B cell (primary cell): ENCODE measurements around the gene SFMBT2. TPM values are rescaled to one million over a fixed set of nuclear protein-coding genes. Genes with fewer than 3 reads are reported as not detected.
"Not testable (repeated sequence)": the region's sequence is repeated elsewhere in the genome, so short reads cannot be mapped to it uniquely, and the experiment has no call there.

Source experiments
- ATAC-seq: fragments of 200-7000 bp; cut with Tn5 transposase; one replicate; pipeline ENCODE4 v1.10.0; 2021; ENCODE audit warnings: low read depth, mild to moderate bottlenecking, moderate number of reproducible peaks, moderate library complexity
- CTCF ChIA-PET: fragments of 350-600 bp; sonication (Branson Sonifier 250); formaldehyde crosslinking; loops from one replicate; lab custom pipeline; 2021; ENCODE audit warnings: antibody characterized with exemption, inconsistent platforms; lab: Charles Lee
- POLR2A ChIA-PET: fragments of 350-600 bp; sonication (Branson Sonifier 250); formaldehyde crosslinking; loops from one replicate; lab custom pipeline; 2021; ENCODE audit warnings: antibody characterized with exemption; lab: Charles Lee
- DNase-seq: peaks from one replicate; pipeline ENCODE4 v3.0.0; 2013
- H2AFZ ChIP-seq: 2 replicates; pipeline ENCODE4 v1.6.1; 2012; ENCODE audit warnings: mild to moderate bottlenecking, low read depth, low read length; ENCODE audit not compliant: insufficient read depth, poor library complexity, severe bottlenecking
- H3K27ac ChIP-seq, 2 donors: 1 replicate in 1 of 2; 2 replicates in 1 of 2; pipeline ENCODE4 v1.5.1; 2012 to 2013; ENCODE audit warnings: low read length in 2 of 2, mild to moderate bottlenecking in 2 of 2, moderate library complexity in 1 of 2
- H3K27me3 ChIP-seq, 4 experiments: fragments of 200-600 bp in 1 of 4; sonication (generic) in 1 of 4; replicated peaks in 1 of 4; 1 replicate in 2 of 4; 2 replicates in 2 of 4; pipeline versions ENCODE4 v1.6.1 to v1.7.0; 2013 to 2016; ENCODE audit warnings: low read length in 3 of 4, mild to moderate bottlenecking in 2 of 4, mixed read lengths in 1 of 4, moderate library complexity in 1 of 4; ENCODE audit not compliant: insufficient read depth in 4 of 4, control insufficient read depth in 3 of 4; ENCODE audit errors: control extremely low read depth in 1 of 4
- H3K36me3 ChIP-seq, 2 experiments: replicated peaks in 1 of 2; 1 replicate in 1 of 2; 2 replicates in 1 of 2; pipeline versions ENCODE4 v1.6.1 to v1.7.1; 2013; ENCODE audit warnings: low read length in 1 of 2; ENCODE audit not compliant: insufficient read depth in 2 of 2, control insufficient read depth in 1 of 2; ENCODE audit errors: control extremely low read depth in 1 of 2, extremely low read depth in 1 of 2
- H3K4me1 ChIP-seq, 2 donors: fragments of 200-600 bp in 1 of 2; sonication (generic) in 1 of 2; 1 replicate in 1 of 2; 2 replicates in 1 of 2; pipeline versions ENCODE4 v1.5.1 to v1.6.1; 2013 to 2017; ENCODE audit warnings: low read length in 2 of 2; ENCODE audit not compliant: control insufficient read depth in 2 of 2, insufficient read depth in 2 of 2
- H3K4me2 ChIP-seq: replicated peaks from 2 replicates; pipeline ENCODE3; 2012; ENCODE audit warnings: mild to moderate bottlenecking, low read depth, low read length; ENCODE audit not compliant: poor library complexity, severe bottlenecking
- H3K4me3 ChIP-seq, 5 experiments: fragments of 200-600 bp in 1 of 5; sonication (generic) in 1 of 5; 1 replicate in 3 of 5; 2 replicates in 2 of 5; pipeline versions ENCODE4 v1.5.1 to v1.7.0; 2011 to 2016; ENCODE audit warnings: low read length in 4 of 5, mild to moderate bottlenecking in 4 of 5, low read depth in 2 of 5, control low read depth in 1 of 5, moderate library complexity in 1 of 5; ENCODE audit not compliant: insufficient read depth in 1 of 5; ENCODE audit errors: control extremely low read depth in 1 of 5, extremely low read depth in 1 of 5
- H3K79me2 ChIP-seq: fragments of 200-600 bp; sonication (generic); one replicate; pipeline ENCODE4 v1.6.0; 2016; ENCODE audit warnings: low read length; ENCODE audit not compliant: control insufficient read depth, insufficient read depth
- H3K9ac ChIP-seq: fragments of 200-600 bp; sonication (generic); 2 replicates; pipeline ENCODE4 v1.6.1; 2017; ENCODE audit warnings: mild to moderate bottlenecking, low read length, moderate library complexity
- H3K9me3 ChIP-seq, 3 donors: one replicate each; pipeline versions ENCODE4 v1.6.1 to v1.7.1; 2013; ENCODE audit warnings: low read length in 2 of 3; ENCODE audit not compliant: control insufficient read depth in 2 of 3, insufficient read depth in 1 of 3; ENCODE audit errors: control extremely low read depth in 1 of 3
- H4K20me1 ChIP-seq: 2 replicates; pipeline ENCODE4 v1.6.0; 2012; ENCODE audit warnings: mild to moderate bottlenecking, low read length; ENCODE audit not compliant: insufficient read depth, control insufficient read depth, poor library complexity, severe bottlenecking
- H3K27ac Mint-ChIP-seq: one replicate; pipeline ENCODE4 v1.8.0; 2021; ENCODE audit warnings: mixed read lengths
- H3K27me3 Mint-ChIP-seq: one replicate; pipeline ENCODE4 v1.8.0; 2021; ENCODE audit warnings: mixed read lengths
- H3K4me1 Mint-ChIP-seq: one replicate; pipeline ENCODE4 v1.8.0; 2021; ENCODE audit warnings: mixed read lengths
- H3K4me3 Mint-ChIP-seq: one replicate; pipeline ENCODE4 v1.8.0; 2021; ENCODE audit warnings: mixed read lengths
- H3K9me3 Mint-ChIP-seq: one replicate; pipeline ENCODE4 v1.8.0; 2022; ENCODE audit warnings: mixed read lengths; ENCODE audit not compliant: insufficient read depth
- EZH2 ChIP-seq: IDR thresholded peaks from 2 replicates; pipeline ENCODE4 v1.6.1; 2012; ENCODE audit warnings: borderline replicate concordance, low read depth, mild to moderate bottlenecking, moderate library complexity, low read length; ENCODE audit not compliant: insufficient read depth, poor library complexity, severe bottlenecking
- WGBS: methylation state at CpG from one replicate; pipeline ENCODE4 v1.1.5; 2013; ENCODE audit warnings: missing lambda C conversion rate; ENCODE audit not compliant: insufficient coverage; 5-methylcytosine and 5-hydroxymethylcytosine counted together
- intact Hi-C: fragments of 100-400 bp; cut with micrococcal nuclease; formaldehyde crosslinking; loops from one replicate; pipeline ENCODE4 v1.10.0; 2022
- polyA plus RNA-seq: library from polyadenylated mRNA; depleted of rRNA; stranded (reverse); fragments of >200 nt; gene quantifications from 2 replicates; pipeline ENCODE4 v1.2.3, GENCODE V29; 2012
- total RNA-seq, 2 donors: library from RNA; stranded (reverse); fragments of 120-200 nt in 1 of 2; gene quantifications; 1 replicate in 1 of 2; 2 replicates in 1 of 2; pipeline versions ENCODE4 v1.2.3 to v1.2.4, GENCODE V29; 2013 to 2022
- TF ChIP-seq, protein P1 (sequence below): fragments of 200-600 bp; IDR thresholded peaks from one replicate; pipeline ENCODE4 v1.8.0; 2022; ENCODE audit warnings: antibody characterized with exemption, mild to moderate bottlenecking

The SFMBT2 gene
- total and polyA plus RNA-seq, 2 donors (not counting 1 experiment from before 2014, with no cell fraction given), result 2.3 to 24.0 TPM

- Mint-ChIP-seq H3K4me3 (peak overlapping the region; percentile 59), H3K27me3 (no peaks in the 10 kb centered on the region), H3K4me1 (peaks cover 35% of the 10 kb centered on the region), H3K9me3 (no peaks in the 10 kb centered on the region), H3K27ac (peak overlapping the region; percentile 64)
- H3K27me3 ChIP-seq, result no peaks in the 10 kb centered on the region
- ChIA-PET POLR2A (no interaction called here), CTCF (interaction anchor here (0.8 kb wide), 1 partner anchor 232 kb away, joined by 3 read pairs; no protein-coding TSS in a partner anchor)
- DNase-seq, result peak; percentile 72
- H3K4me1 ChIP-seq, result peaks cover 21 to 26% of the 10 kb centered on the region in 2 donors
- ATAC-seq, result peak; percentile 80
- H4K20me1 ChIP-seq, result no peaks in the 10 kb centered on the region
- H3K79me2 ChIP-seq, result peaks cover 3% of the 10 kb centered on the region
- H3K4me2 ChIP-seq, result peak overlapping the region; percentile 65
- H2AFZ ChIP-seq, result no peak overlapping the region
- WGBS, result 65% methylated on average over 11 of the region's 14 CpGs
- peak overlapping the region in 4 of 5 experiments; percentile 4 to 52 (median 16) for H3K4me3 ChIP-seq
- peak overlapping the region; percentile 59 to 68 for H3K27ac ChIP-seq
- H3K36me3 ChIP-seq, result no peaks in the 10 kb centered on the region
- peak overlapping the region; percentile 49 for H3K9ac ChIP-seq
- intact Hi-C loops, result loop anchor here (1.0 to 10.0 kb wide), 3 partner anchors 8 to 1160 kb away; no protein-coding TSS in a partner anchor
- peaks cover 0 to 11% (median 6%) of the 10 kb centered on the region in 3 donors for H3K9me3 ChIP-seq
- no peak for TF ChIP-seq EZH2
- TF ChIP-seq, protein P1, sequence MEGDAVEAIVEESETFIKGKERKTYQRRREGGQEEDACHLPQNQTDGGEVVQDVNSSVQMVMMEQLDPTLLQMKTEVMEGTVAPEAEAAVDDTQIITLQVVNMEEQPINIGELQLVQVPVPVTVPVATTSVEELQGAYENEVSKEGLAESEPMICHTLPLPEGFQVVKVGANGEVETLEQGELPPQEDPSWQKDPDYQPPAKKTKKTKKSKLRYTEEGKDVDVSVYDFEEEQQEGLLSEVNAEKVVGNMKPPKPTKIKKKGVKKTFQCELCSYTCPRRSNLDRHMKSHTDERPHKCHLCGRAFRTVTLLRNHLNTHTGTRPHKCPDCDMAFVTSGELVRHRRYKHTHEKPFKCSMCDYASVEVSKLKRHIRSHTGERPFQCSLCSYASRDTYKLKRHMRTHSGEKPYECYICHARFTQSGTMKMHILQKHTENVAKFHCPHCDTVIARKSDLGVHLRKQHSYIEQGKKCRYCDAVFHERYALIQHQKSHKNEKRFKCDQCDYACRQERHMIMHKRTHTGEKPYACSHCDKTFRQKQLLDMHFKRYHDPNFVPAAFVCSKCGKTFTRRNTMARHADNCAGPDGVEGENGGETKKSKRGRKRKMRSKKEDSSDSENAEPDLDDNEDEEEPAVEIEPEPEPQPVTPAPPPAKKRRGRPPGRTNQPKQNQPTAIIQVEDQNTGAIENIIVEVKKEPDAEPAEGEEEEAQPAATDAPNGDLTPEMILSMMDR, result no peak
Measured at GRCh38 chr10:7184660-7185366, 226.0 kb downstream of the SFMBT2 start.

GRCh38 chr10:7184116-7184515 lies 226.7 kb downstream of the SFMBT2 start:
- POLR2A ChIA-PET, H3K27ac Mint-ChIP-seq, H3K79me2 ChIP-seq, H3K27me3 Mint-ChIP-seq, H2AFZ ChIP-seq, DNase-seq, H3K9me3 Mint-ChIP-seq, H4K20me1 ChIP-seq, H3K27me3 ChIP-seq, H3K4me3 ChIP-seq, H3K9ac ChIP-seq, H3K36me3 ChIP-seq, ATAC-seq: not testable (repeated sequence)
- no CpG with 5 or more reads among the region's 2 CpGs for WGBS
- H3K4me1 ChIP-seq, result peaks cover 21 to 26% of the 10 kb centered on the region in 2 donors
- peak overlapping the region; percentile 65 for H3K4me2 ChIP-seq
- peak overlapping the region; percentile 17 to 68 for H3K27ac ChIP-seq
- H3K4me3 Mint-ChIP-seq, result peak overlapping the region; percentile 59
- intact Hi-C loops, result loop anchor here (1.0 to 10.0 kb wide), 3 partner anchors 9 to 1161 kb away; no protein-coding TSS in a partner anchor
- CTCF ChIA-PET, result interaction anchor here (0.6 kb wide), 1 partner anchor 27 kb away, joined by 4 read pairs; no protein-coding TSS in a partner anchor
- H3K4me1 Mint-ChIP-seq, result peaks cover 32% of the 10 kb centered on the region
- H3K9me3 ChIP-seq, result peaks cover 0 to 11% (median 6%) of the 10 kb centered on the region in 3 donors

- peaks cover 21 to 23% of the 10 kb centered on the region in 2 donors for H3K4me1 ChIP-seq
- POLR2A ChIA-PET, DNase-seq, H3K27me3 ChIP-seq, H3K4me3 ChIP-seq, H3K36me3 ChIP-seq, H2AFZ ChIP-seq, H3K79me2 ChIP-seq, H3K27ac Mint-ChIP-seq, H4K20me1 ChIP-seq, CTCF ChIA-PET, ATAC-seq, H3K27me3 Mint-ChIP-seq, H3K9ac ChIP-seq, H3K4me2 ChIP-seq, H3K9me3 Mint-ChIP-seq, H3K27ac ChIP-seq, H3K4me3 Mint-ChIP-seq: not testable (repeated sequence)
- peaks cover 32% of the 10 kb centered on the region for H3K4me1 Mint-ChIP-seq
- H3K9me3 ChIP-seq, result peaks cover 0 to 11% (median 6%) of the 10 kb centered on the region in 3 donors
- WGBS, result no CpG with 5 or more reads among the region's 1 CpG
- intact Hi-C loops, result loop anchor here (10.0 kb wide), 2 partner anchors 258 to 1162 kb away; no protein-coding TSS in a partner anchor
Measured at GRCh38 chr10:7182327-7182726, 228.5 kb downstream of the SFMBT2 start.
